TTC549 (cell line): ENCODE results near the gene CDH26.

Experiments
- FAIRE-seq: peaks from 2 replicates; lab custom pipeline; 2012; peaks lifted over from hg19 to GRCh38; lab: Jason Lieb, UNC

CDH26 gene

DNA sequence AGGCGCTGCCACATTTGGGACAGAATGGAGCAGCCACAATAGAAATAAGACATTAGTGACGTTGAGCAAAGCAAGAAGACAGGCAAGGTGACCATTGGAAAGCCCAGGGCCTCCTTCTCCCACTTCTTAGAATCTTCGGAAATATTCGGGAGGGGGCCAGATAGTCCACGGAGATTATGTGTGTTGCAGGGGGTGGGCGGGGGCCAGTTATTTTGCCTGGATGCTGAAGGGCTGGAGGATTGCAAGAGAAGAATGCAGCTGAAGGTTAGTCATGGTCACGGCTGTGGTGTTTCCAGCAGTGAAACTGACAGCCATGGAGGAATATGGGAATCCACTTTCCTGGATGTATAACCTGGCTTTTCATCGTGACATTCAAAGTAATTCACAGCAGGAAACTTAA is 88.6 kb downstream of the CDH26 start:
- no peak for FAIRE-seq

GRCh38 chr20:60048634-60049521 is 90.7 kb downstream of the CDH26 start:
- no peak for FAIRE-seq

- no peak for FAIRE-seq
Measured at GRCh38 chr20:60049601-60050000, 91.4 kb downstream of the CDH26 start.

DNA sequence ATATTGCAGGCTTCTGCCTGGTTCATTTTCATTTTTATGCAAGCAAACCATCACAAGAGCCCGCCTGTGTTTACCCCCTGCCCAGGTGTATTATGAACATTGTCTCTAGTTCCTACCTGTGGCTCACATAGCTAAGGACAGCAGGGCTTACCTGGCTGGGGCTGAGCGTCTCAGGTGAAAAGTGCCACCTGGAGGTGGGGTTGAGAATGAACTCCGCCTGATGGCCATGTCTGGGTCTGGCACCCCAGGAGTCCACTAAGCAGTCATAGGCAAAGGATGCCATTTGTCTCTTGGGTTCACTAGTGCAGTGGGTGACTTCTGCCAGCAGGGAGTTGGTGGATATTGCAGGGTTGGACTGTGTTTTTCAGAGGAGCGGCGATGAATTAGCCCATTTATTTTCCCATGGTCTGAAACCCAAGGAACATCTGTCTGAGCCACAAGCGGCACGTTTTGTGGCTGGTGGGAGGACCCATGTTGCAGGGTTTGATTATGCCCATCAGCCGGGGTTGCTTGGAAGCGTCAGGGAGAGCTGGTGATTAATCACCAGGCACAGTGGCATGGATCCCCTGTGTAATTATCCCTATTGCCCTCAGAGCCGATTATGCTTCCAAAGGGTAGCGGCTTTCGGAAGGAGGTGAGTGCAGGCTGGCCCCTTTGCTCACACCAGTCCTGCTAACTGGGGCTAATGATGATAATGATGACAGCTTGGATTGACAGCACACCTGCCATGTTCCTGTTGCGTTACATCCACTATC is 92.1 kb downstream of the CDH26 start:
- no peak for FAIRE-seq

DNA sequence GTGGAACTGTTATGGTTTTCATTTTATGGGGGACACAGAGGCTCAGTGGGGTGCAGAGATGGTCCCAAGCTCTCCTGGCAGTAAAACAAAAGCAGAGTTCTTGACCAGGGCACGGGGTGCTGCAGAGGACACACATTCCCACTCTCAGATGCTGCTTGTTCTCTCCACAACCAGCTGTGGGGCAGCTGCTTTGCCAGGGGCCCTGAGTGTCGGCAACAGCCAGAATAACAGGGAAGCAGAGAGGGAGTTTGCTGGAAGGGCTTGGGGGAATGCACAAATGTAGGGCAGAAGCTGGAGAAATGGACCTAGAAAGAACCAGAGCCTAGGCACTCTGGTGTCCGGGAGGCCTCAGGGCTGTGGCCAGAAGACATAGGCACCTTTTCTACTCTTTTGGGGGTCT is 93.7 kb downstream of the CDH26 start:
- FAIRE-seq = no peak

GRCh38 chr20:60052322-60052721 is 94.1 kb downstream of the CDH26 start:
- FAIRE-seq = no peak

DNA sequence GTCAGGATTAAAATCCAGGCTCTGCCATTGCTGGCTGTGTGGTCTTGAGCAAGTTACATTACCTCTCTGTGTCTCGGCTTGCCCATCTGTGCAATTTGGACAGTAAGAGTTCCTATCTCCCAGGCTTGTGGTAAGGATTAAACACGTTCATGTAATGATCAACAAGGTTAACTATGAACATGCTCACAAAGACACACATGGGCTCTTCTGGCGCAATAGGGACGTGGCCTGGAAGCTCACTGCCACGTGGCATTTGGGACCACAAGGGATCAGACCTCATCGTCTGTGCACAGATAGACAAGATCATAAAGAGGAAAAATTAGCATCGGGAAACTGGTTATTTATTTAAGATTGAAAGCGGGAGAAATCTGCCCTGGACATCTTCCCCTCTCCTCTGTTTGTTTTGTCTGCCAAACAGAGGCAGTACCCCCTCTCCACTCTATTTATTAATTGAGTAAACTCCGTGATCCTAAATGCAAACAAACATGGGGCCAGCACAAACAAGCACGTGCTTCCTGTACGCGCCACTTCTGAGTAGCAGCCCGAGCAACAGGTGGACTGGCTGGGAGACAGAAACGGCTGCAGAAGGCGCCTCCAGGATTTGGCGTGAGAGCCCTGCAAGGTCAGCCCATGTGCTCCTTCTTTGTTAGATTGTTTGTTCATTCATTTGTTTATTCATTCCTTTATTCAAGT is 95.0 kb downstream of the CDH26 start:
- no peak for FAIRE-seq

DNA sequence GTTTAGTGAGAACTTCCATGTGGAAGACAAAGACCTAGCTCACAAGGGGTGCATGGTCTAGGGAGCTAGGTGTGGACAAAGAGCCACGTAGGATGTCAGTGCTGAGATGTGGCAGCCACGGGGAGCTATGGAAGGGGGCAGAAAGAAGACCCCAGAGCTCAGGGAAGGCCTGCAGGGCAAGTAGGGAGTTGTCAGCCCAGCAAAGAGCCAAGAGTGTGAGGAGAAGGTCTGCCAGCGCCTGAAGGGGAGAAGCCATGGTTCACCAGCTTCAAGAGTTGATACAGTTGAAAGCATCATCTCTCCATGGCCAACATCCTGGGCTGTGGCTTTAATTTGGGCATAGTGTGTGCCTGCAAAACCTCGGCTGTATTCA is 95.6 kb downstream of the CDH26 start:
- FAIRE-seq = no peak

DNA sequence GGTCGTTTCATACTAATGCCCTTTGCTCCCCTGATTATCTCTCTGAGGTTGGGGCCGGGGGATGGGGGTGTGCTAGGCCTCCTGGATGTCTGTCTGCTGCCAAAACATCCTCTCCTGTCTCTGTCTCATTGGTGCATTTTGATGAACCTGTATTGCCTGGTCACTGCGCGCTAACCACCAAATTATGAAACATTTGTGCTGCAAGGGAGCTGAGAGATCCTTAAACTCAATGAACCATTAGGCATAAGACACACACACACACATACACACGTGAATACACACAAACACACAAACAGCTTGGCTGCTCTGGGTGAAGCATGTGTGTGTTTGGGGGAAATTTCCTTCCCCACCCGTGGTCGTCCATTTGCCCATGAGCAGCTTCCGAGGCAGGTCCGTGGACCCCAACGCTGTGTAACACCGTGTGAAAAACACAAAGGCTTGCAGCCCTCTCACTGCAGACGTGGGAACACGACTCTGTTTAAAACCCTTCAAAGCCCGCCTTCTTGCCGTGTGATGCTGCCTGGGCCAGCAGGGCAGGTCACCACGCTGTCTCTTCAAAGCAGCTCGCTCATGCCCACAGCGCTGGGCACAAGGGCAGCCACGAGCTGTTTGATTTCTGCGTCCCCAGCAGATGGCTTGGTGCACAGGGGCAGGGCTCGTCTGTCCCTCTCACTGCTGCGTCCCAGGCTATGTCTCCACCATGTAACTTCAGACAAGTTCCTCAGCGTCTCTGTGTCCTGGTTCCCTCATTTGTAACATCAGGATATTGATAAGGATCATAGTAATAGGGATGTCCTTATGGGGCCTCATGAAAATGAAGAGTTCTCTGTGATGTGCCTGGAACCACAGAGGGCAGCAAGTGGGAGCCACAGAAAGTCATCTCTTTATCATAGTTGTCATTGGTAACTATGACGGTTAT is 96.8 kb downstream of the CDH26 start:
- FAIRE-seq = no peak

DNA sequence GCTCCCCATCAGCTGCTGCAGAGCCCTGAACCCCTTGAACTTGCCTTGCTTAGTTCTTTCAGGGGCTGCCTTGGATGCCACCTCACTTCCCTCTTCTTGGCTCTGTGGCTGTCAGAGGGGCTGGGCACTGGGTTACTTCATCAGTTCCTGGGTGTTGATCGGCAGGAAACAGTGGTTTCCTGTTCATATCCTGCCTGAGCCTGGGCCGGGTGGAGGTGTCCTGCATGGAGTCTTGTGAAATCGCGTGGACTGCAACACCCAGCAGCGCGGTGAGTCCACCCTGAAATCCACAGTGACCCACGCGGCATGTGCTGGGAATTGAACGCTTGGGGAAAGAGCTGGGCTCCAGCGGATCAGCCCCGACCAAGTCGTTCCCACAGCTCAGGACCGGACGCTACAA is 97.5 kb downstream of the CDH26 start:
- no peak for FAIRE-seq

DNA sequence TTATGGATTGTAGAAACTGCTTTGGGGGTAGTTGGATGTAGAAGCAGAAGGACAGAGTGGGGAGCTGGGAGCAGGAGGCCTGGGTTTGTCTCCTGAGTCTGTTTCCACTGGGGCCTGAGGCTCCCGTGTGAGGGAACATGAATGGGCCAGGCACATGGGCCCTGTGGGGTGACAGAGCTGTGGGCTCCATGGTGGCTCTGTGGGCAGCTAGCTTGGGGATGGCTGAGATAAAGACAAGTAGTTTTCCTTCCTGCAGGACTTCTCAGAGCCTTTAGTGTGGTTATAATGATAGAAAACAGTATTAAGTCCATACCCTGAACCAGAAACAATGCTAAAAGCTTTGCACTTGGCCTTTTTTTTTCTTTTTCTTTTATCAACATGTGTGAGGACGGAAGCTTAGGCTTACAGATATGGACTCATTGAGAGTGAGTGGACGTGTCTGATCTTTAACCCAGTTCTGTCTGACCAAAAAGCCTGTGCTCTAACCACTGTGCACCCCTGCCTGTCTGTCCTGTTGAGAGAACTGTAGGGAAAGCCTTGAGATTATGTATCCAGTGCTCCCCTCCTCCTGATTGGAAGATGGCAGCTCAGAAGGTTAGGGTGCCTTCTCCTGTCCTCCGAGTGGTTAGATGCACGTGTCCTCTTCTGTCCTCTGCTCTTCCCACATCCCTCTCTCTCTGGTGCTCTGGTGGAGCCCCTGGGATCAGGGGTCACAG is 98.3 kb downstream of the CDH26 start:
- FAIRE-seq = no peak

DNA sequence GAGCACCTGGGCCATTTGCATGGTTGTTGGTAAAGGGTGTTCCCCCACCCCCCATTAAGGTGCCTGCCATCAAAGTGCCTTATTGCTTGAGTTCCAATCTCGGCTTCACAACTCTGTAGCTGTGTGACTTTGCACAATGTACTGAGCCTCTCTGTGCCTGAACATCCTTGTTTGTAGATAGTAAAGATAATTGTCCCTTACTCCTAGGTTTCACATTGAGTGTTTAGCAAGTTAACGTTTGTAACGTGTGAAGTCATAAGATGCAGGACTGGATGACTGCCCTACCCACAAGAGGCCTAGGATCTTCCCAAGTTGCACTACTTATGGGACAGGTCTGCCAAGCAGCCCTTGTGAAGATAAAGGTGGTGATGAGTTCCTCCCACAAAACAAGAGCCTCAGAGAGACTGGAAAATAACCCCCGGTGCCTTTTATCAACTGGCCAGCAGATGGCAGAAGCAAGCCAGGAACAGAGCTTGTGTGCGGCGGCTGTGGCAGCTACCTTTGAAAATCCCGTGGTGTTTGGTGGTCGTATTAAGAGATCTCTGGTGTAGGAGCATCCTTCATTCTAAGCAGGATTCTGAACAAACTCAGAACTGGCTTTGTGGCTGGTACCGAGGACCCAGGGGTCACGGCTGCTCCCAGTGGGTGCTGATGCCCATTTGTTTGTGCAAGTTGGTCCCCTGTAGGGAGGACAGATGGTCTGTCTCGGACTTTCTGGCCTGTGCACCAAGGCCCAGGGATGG is 99.1 kb downstream of the CDH26 start:
- FAIRE-seq = no peak

DNA sequence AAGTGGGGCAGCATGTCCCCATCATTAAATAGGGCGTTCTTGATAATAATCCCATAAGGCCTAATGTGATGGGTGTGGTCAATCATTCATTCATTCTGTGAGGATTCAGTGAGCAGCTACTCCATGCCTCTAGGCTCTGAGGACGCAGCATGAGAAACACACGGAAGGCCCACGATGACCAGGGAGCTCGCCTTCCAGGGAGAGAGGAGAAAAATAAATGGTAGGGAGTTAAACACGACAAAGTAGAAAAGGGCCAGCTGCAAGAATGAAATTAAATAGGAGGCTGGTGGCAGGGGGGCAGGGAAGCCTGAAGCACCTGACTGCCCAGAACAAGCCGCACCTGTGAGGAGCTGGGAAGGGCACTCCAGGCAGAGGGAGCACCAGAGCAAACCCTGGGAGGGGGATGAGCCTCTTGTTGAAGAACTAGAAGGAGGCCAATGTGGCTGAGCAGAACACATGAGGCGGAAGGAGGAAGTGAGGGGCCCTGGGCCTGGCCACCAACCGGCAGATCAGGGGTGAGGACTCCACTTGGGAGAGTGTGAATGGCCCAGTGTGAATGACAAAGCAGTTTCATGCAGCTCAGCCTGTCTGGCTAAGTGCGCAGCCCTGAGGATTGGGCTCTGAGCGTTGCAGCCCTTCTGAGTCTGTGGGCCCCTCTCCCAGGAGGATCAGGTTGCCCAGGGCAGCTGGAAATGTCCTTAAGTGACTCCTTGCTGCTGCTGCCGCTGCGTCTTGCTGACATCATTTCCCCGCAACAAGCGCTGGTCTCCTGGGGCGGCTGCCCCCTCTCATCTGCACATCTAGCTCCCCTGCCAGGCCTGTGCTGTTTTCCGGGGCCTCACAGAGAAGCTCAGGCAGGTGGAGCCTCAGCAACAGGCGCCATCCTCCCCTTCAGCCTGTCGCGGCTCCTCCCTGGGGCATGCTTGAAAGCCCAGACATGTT is 99.9 kb downstream of the CDH26 start:
- FAIRE-seq = no peak

- FAIRE-seq = no peak
Measured at GRCh38 chr20:60058879-60059278, 100.7 kb downstream of the CDH26 start.

DNA sequence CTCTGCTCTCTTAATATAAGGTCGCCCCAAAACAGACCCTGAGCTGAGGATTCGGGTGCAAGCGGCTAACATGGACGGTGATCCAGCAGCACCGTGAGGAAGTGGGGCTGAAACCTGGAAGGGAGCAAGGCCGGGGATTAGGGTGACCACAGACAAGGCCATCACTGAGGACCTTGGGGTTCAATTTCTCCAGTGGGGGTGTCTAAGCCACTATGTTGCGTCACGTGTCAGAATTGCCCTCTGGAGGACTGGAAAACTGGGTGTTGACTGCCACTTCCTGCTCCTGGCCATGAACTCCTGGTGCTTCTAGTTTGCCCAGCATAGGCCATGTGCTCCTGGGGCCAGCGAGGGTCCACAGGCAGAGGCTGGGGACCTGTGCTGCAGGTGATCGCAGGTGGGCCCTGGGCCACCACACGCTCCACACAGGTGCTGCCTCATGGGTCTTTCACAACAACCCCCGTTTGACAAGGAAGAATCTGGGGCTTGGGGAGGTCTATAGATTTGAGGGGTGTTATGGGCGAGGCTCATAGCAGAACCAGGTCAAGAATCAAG is 101.9 kb downstream of the CDH26 start:
- no peak for FAIRE-seq

DNA sequence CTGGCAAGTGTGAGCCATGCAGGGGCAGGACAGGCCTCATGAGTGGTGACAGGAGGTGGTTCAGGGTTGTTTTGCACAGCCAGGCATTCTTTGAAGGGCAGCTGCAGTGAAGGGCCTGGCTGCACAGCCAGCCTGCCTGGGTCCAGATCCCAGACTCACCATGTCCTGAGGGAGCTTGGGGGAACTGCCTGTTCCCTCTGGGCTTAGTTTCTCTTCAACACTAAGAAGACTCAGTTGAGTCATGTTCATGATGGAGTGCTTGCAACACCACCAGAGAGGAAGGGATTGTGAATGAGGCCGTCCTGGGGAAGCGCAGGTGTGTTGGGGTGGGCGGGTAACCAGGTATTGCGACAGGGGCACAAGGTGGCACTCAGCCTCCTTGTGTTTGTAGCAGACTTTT is 102.4 kb downstream of the CDH26 start:
- FAIRE-seq = no peak

- no peak for FAIRE-seq
Measured at GRCh38 chr20:60062431-60063047, 104.3 kb downstream of the CDH26 start.

DNA sequence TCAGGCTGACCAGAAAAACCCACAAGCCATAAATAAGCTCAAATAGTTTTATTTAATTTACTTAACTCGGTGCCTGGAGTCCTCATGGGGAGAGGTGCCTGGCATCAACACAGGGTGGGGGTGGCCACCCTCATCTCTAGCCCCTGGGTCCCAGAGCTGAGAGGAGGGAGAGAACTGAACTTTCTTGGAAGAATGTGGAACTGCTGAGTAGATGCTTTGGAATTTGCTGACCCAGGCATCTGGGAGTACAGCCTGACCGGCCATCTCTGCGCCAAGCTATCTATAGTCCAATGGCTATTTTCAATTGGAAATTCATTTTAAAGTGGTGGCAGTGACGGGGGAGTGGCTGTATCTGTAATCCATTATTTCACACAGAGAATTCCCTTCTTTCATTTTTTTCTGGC is 104.8 kb downstream of the CDH26 start:
- FAIRE-seq = no peak
